GM18858 (cell line): ENCODE data around the gene ZMYND12.

ENCODE experiments used
- ATAC-seq: cut with Tn5 transposase; IDR thresholded peaks from one replicate; pipeline ENCODE4 v1.9.1; 2021; ENCODE audit not compliant: unreplicated experiment

Gene ZMYND12

GRCh38 chr1:42442662-42443061 lies 13.2 kb downstream of the ZMYND12 start:
- no peak for ATAC-seq

DNA sequence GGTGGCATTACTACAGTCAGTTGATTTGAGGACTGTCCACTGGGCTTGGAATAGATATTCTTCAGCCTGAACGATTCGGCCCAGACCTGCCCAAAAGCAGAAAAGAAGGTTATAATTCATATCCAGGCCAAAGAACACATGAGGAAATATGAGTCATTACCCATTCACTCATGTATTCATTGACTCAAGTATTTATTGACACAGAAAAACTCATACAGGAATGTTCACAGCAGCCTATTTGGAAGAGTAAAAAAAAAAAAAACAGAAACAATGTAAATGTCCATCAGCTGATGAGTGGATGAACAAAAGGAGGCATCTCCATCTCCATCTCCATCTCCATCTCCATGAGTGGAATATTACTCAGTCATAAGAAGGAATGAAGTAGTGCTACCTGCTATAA lies 15.9 kb downstream of the ZMYND12 start:
- ATAC-seq = no peak

GRCh38 chr1:42434340-42434739 lies 21.5 kb downstream of the ZMYND12 start:
- ATAC-seq = no peak

GRCh38 chr1:42433369-42433768 lies 22.5 kb downstream of the ZMYND12 start:
- ATAC-seq = no peak

DNA sequence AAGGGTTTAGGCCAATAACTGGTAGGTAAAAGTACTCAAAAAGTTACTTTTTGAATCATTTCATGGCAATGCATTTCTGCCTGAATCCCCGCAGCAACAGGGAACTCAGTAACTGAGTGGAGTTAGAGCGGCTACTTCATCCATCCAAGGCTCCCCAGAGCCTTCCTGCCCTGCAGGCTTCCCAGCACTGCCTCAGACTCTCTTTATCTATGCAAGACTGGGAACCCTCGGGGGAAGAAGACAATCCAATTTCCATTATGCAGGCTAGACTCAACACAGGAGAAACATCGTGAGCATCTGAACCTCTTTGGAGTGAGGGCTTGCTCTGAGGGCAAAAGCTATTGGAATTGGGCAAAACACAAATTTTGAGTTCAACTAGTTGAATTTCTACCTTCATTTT lies 23.1 kb downstream of the ZMYND12 start:
- ATAC-seq = no peak

DNA sequence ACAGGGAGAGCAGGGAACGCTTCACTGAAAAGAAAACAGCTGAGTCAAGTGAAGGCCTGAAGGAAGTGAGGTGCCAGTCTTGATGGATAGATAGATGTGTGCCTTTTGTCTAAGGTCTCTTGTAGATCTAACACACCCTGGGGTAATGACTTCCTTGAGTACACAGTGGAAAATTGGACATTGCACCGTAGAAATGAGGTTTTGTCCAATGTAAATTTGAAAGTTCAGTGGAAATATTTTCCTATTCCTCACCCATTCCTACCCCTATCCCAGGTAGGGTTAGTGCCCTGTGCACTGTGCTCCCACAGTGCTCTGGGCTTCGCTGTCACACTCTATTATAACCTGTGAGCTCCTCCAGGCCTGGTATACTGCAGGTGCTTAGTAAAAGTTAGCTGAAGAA lies 24.3 kb downstream of the ZMYND12 start:
- ATAC-seq = no peak

- no peak for ATAC-seq
These were observed 25.3 kb downstream of the ZMYND12 start for GRCh38 chr1:42430286-42431135.

- ATAC-seq = no peak
These were observed 26.2 kb downstream of the ZMYND12 start for GRCh38 chr1:42429603-42430002.

- no peak for ATAC-seq
These were observed 28.6 kb downstream of the ZMYND12 start for GRCh38 chr1:42427240-42427639.

- ATAC-seq = no peak
These were observed 31.6 kb downstream of the ZMYND12 start for GRCh38 chr1:42424201-42424600.

DNA sequence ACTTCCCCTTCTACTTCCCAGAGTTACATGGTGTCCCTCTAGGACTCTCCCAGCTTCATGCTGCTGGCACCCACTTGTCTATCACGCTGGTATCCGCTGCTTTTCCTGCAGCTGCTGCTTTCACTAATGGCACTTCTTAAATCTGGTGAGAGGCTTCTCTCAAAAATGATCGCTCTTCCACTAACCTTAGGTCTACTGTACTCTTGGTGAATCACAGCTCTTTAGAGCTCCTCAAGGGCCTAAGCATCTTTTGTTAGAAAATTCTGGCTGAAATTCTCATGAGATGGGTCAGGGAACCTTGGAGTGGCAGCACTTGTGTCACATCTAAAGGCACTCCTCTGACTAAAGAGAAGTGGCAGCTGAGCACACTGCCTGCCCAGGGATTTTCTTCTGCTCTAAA lies 32.1 kb downstream of the ZMYND12 start:
- ATAC-seq = no peak

- ATAC-seq = no peak
These were observed 33.1 kb downstream of the ZMYND12 start for GRCh38 chr1:42422737-42423136.

- ATAC-seq = no peak
These were observed 34.8 kb downstream of the ZMYND12 start for GRCh38 chr1:42420911-42421585.

GRCh38 chr1:42420121-42420520 lies 35.7 kb downstream of the ZMYND12 start:
- no peak for ATAC-seq

- ATAC-seq = no peak
These were observed 36.5 kb downstream of the ZMYND12 start for GRCh38 chr1:42419126-42419821.

DNA sequence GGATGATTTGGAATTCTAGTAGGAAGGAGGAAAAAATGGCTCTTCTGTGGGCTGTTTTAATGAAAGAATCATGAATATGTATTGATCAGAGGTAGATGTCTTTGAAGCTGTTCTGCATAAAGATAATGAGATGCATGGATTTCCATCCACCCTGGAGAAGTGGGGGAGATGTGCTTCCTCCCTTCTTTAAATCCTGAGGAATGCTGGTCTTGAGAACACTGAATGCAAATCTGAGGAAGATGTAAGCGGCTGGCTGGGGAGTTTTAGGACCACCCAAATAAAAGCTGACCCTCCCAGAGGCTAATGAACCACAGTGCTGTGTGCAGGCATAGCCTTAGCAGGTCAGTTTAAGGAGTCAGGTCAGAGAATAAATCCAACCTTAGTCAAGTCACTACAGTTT lies 37.3 kb downstream of the ZMYND12 start:
- ATAC-seq = no peak

- ATAC-seq = no peak
These were observed 38.7 kb downstream of the ZMYND12 start for GRCh38 chr1:42417166-42417565.

DNA sequence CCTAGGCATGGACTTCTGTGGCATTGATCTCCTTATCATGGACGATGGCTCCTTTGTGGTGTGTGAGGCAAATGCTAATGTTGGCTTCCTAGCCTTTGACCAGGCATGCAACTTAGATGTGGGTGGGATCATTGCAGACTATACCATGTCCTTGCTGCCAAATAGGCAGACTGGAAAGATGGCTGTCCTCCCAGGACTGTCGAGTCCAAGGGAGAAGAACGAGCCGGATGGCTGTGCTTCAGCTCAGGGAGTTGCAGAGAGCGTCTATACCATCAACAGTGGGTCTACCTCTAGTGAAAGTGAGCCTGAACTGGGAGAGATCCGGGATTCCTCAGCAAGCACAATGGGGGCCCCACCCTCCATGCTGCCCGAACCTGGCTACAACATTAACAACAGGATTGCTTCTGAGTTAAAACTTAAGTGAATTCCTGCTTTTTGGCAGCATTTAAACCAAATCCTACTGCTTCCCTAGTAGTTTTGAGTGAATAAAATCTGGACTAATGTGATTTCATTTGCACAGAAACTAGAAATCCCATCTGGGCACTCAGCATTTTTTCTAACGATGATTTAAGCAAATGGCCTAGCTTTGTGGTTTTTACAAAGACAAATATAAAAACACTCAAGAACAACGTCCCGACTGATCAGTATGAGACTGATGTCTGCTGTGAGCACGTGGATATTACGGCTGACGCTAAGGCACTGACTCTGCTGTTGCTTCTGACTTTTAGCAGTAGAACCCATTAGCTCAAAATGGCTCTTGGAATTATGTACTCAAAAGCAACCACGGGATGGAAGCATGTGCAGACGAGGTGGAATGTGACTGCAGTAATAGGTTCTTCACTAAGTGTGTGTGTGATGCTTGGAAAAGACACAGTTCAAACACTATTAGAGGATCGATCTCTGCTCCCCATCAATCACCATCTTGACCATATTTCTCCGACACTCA lies 41.0 kb downstream of the ZMYND12 start:
- no peak for ATAC-seq

DNA sequence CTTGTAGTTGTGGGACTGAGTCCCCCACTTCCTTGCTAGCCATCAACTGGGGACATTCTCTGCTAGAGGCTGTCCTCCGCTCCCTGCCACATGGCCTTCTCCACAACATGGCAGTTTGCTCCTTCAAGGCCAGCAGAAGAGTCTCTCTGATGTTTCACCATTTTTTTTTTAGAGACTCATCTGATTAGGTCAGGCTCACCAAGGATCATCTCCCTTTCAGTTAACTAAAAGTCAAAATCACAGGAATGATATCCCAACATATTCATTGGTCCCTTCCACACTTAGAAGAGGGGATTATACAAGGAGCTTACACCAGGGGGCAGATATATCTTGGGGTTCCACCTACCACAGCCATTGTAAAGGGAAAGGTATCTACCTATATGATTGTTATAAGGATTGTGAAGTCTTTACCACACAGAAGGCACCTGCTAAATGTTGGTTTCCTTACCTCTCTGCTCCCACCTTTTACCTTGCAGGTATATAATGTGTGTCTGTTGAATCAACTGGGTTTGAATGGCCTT lies 51.9 kb downstream of the ZMYND12 start:
- ATAC-seq = no peak

GRCh38 chr1:42399315-42400100 lies 56.3 kb downstream of the ZMYND12 start:
- no peak for ATAC-seq
